Upper lobe of right lung (tissue), 1 donor: ENCODE measurements around the gene SLCO3A1. TPM values are rescaled to one million over a fixed set of nuclear protein-coding genes. Genes with fewer than 3 reads are reported as not detected.

Source experiments
- ATAC-seq: fragments of 200-7000 bp; cut with Tn5 transposase; one replicate; pipeline ENCODE4 v1.9.1; 2020; ENCODE audit warnings: mild to moderate bottlenecking, moderate library complexity
- DNase-seq: peaks from one replicate; pipeline ENCODE4 v3.0.0-alpha.2; 2020
- H3K27ac ChIP-seq: fragments of 200-600 bp; one replicate; pipeline ENCODE4 v1.8.0; 2022
- H3K27me3 ChIP-seq: fragments of 200-600 bp; one replicate; pipeline ENCODE4 v1.8.0; 2022; ENCODE audit warnings: mild to moderate bottlenecking
- H3K36me3 ChIP-seq: fragments of 200-600 bp; one replicate; pipeline ENCODE4 v1.8.0; 2022
- H3K4me1 ChIP-seq: fragments of 200-600 bp; one replicate; pipeline ENCODE4 v1.8.0; 2022
- H3K4me3 ChIP-seq: fragments of 200-600 bp; one replicate; pipeline ENCODE4 v1.8.0; 2022; ENCODE audit warnings: mild to moderate bottlenecking
- H3K9me3 ChIP-seq: fragments of 200-600 bp; one replicate; pipeline ENCODE4 v1.8.0; 2022
- CTCF ChIP-seq: fragments of 200-600 bp; IDR thresholded peaks from one replicate; pipeline ENCODE4 v1.8.0; 2022; ENCODE audit warnings: antibody characterized with exemption
- intact Hi-C: fragments of 100-400 bp; cut with DNase I; formaldehyde crosslinking; loops from one replicate; pipeline ENCODE4 v1.11.0; 2022
- total RNA-seq: library from RNA; stranded (reverse); fragmentation: NEBNext Ultra II Directional; extraction: Animal tissue kit (Norgen Biotek cat#: 25700); gene quantifications from one replicate; pipeline ENCODE4 v1.2.1, GENCODE V29; 2021
- donor health status: DM: no; HTN: yes; CAD: no; lungs with severe emphysema.

The SLCO3A1 gene
- total RNA-seq, 1 donor from 2014 or later, result 50.6 TPM

GRCh38 chr15:92153620-92154019, 300.1 kb downstream of the SLCO3A1 start:
- DNase-seq (no peak), ATAC-seq (no peak)
- intact Hi-C loops, result no loop called here
- Histone ChIP-seq H3K9me3 (no peaks in the 10 kb centered on the region), H3K4me3 (no peak overlapping the region), H3K27me3 (no peaks in the 10 kb centered on the region), H3K27ac (no peak overlapping the region), H3K4me1 (no peaks in the 10 kb centered on the region), H3K36me3 (peaks cover 61% of the 10 kb centered on the region)
- TF ChIP-seq CTCF, result no peak

GRCh38 chr15:92155934-92156333, 302.4 kb downstream of the SLCO3A1 start:
- H3K27me3 ChIP-seq, result no peaks in the 10 kb centered on the region
- no peak for ATAC-seq
- no peak overlapping the region for H3K27ac ChIP-seq
- no peak for TF ChIP-seq CTCF
- H3K36me3 ChIP-seq, result peaks cover 48% of the 10 kb centered on the region
- no peaks in the 10 kb centered on the region for H3K9me3 ChIP-seq
- no peak for DNase-seq
- no peaks in the 10 kb centered on the region for H3K4me1 ChIP-seq
- no peak overlapping the region for H3K4me3 ChIP-seq
- intact Hi-C loops, result no loop called here

GRCh38 chr15:92157666-92158298, 304.3 kb downstream of the SLCO3A1 start:
- ATAC-seq (no peak), DNase-seq (no peak)
- no peaks in the 10 kb centered on the region for H3K9me3 ChIP-seq
- H3K4me3 ChIP-seq, result no peak overlapping the region
- H3K27ac ChIP-seq, result no peak overlapping the region
- no peak for TF ChIP-seq CTCF
- intact Hi-C loops, result no loop called here
- H3K27me3 ChIP-seq, result no peaks in the 10 kb centered on the region
- H3K4me1 ChIP-seq, result no peaks in the 10 kb centered on the region
- H3K36me3 ChIP-seq, result peaks cover 40% of the 10 kb centered on the region

GRCh38 chr15:92158426-92158825, 304.9 kb downstream of the SLCO3A1 start:
- Histone ChIP-seq H3K27me3 (no peaks in the 10 kb centered on the region), H3K4me3 (no peak overlapping the region), H3K4me1 (no peaks in the 10 kb centered on the region), H3K9me3 (no peaks in the 10 kb centered on the region), H3K27ac (no peak overlapping the region), H3K36me3 (peaks cover 35% of the 10 kb centered on the region)
- intact Hi-C loops, result no loop called here
- TF ChIP-seq CTCF, result no peak
- ATAC-seq (peak; percentile 75), DNase-seq (no peak)

- no peak for DNase-seq
- Histone ChIP-seq H3K27ac (no peak overlapping the region), H3K4me1 (no peaks in the 10 kb centered on the region), H3K36me3 (peaks cover 42% of the 10 kb centered on the region), H3K9me3 (no peaks in the 10 kb centered on the region), H3K4me3 (no peak overlapping the region), H3K27me3 (no peaks in the 10 kb centered on the region)
- intact Hi-C loops, result no loop called here
- TF ChIP-seq CTCF, result no peak
- no peak for ATAC-seq
Observed at GRCh38 chr15:92159481-92159880, 306.0 kb downstream of the SLCO3A1 start.
